Measurements from ENCODE around the gene ATP8B3. TPM values are rescaled to one million over a fixed set of nuclear protein-coding genes. Genes with fewer than 3 reads are reported as not detected.

Gene ATP8B3
- total and polyA plus RNA-seq, 10 of the 15 experiments (the other 5 are each of a cell fraction or from before 2014, with no cell fraction given): 0.13 to 1.7 (median 0.52) TPM

GRCh38 chr19:1856698-1857603, 44.9 kb upstream of the ATP8B3 start (continued):
- TF ChIP-seq FOS (IDR thresholded peaks at IDR 0.05; ENCODE audit: borderline replicate concordance, extremely low read depth, insufficient read length): no peak
- peak; percentile 54 for TF ChIP-seq EED (IDR thresholded peaks at IDR 0.05; ENCODE audit: low read depth)
- peak; percentile 84 for TF ChIP-seq BACH1 (IDR thresholded peaks at IDR 0.05; ENCODE audit: borderline replicate concordance)
- TF ChIP-seq IRF5 (IDR thresholded peaks at IDR 0.05; ENCODE audit: borderline replicate concordance): no peak
- TF ChIP-seq ZBTB4 (CRISPR knock-in tag; IDR thresholded peaks at IDR 0.05): no peak
- TF ChIP-seq EZH2 (IDR thresholded peaks at IDR 0.05; ENCODE audit: borderline replicate concordance, control insufficient read depth, low read depth, low read length): no peak
- TF ChIP-seq ZZZ3 (IDR thresholded peaks at IDR 0.05; ENCODE audit: control insufficient read depth, insufficient read length, low read depth): no peak
- TF ChIP-seq SREBF2 (IDR thresholded peaks at IDR 0.05; ENCODE audit: low read length): no peak
- peak; percentile 22 to 40; a peak in 1 of 4 replicates for TF ChIP-seq IKZF2 (IDR thresholded peaks at IDR 0.05)
- TF ChIP-seq, protein P1, sequence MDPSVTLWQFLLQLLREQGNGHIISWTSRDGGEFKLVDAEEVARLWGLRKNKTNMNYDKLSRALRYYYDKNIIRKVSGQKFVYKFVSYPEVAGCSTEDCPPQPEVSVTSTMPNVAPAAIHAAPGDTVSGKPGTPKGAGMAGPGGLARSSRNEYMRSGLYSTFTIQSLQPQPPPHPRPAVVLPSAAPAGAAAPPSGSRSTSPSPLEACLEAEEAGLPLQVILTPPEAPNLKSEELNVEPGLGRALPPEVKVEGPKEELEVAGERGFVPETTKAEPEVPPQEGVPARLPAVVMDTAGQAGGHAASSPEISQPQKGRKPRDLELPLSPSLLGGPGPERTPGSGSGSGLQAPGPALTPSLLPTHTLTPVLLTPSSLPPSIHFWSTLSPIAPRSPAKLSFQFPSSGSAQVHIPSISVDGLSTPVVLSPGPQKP (IDR thresholded peaks at IDR 0.05; ENCODE audit: low read depth, low read length): no peak
- TF ChIP-seq BCL11A (IDR thresholded peaks at IDR 0.05; ENCODE audit: low read depth, low read length): no peak
- no peak for TF ChIP-seq RFX5 (IDR thresholded peaks at IDR 0.05; ENCODE audit: low read depth, low read length)
- no peak for TF ChIP-seq KAT2A (conservative IDR thresholded peaks at IDR 0.05; ENCODE audit: control insufficient read depth, low read depth, low read length)
- TF ChIP-seq ASH2L (IDR thresholded peaks at IDR 0.05; ENCODE audit: borderline replicate concordance, low read depth): no peak
- TF ChIP-seq TCF3 (IDR thresholded peaks at IDR 0.05; ENCODE audit: borderline replicate concordance, insufficient read depth, low read depth, low read length): peak; percentile 51; the same call in 1 of the 2 replicates
- peak; percentile 62 to 94; a peak in 3 of 4 replicates for TF ChIP-seq BHLHE40 (IDR thresholded peaks at IDR 0.05; ENCODE audit: borderline replicate concordance in 1 of 2, low read depth in 2 of 2, low read length in 1 of 2)
- no peak for TF ChIP-seq TBL1XR1 (IDR thresholded peaks at IDR 0.05; ENCODE audit: low read depth, low read length)
- TF ChIP-seq, protein P2, sequence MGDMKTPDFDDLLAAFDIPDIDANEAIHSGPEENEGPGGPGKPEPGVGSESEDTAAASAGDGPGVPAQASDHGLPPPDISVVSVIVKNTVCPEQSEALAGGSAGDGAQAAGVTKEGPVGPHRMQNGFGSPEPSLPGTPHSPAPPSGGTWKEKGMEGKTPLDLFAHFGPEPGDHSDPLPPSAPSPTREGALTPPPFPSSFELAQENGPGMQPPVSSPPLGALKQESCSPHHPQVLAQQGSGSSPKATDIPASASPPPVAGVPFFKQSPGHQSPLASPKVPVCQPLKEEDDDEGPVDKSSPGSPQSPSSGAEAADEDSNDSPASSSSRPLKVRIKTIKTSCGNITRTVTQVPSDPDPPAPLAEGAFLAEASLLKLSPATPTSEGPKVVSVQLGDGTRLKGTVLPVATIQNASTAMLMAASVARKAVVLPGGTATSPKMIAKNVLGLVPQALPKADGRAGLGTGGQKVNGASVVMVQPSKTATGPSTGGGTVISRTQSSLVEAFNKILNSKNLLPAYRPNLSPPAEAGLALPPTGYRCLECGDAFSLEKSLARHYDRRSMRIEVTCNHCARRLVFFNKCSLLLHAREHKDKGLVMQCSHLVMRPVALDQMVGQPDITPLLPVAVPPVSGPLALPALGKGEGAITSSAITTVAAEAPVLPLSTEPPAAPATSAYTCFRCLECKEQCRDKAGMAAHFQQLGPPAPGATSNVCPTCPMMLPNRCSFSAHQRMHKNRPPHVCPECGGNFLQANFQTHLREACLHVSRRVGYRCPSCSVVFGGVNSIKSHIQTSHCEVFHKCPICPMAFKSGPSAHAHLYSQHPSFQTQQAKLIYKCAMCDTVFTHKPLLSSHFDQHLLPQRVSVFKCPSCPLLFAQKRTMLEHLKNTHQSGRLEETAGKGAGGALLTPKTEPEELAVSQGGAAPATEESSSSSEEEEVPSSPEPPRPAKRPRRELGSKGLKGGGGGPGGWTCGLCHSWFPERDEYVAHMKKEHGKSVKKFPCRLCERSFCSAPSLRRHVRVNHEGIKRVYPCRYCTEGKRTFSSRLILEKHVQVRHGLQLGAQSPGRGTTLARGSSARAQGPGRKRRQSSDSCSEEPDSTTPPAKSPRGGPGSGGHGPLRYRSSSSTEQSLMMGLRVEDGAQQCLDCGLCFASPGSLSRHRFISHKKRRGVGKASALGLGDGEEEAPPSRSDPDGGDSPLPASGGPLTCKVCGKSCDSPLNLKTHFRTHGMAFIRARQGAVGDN (IDR thresholded peaks at IDR 0.05): peak; percentile 71; the same call in 1 of the 2 replicates
- peak; percentile 34 for TF ChIP-seq SMARCA5 (IDR thresholded peaks at IDR 0.05)

Data from GM12878 (cell line).